HepG2 (cell line): ENCODE data around the gene STK36. TPM values are rescaled to one million over a fixed set of nuclear protein-coding genes. Genes with fewer than 3 reads are reported as not detected.
A peak's percentile ranks its signal among the peaks of the same experiment; 100 is the strongest.

Source experiments
- ATAC-seq: fragments of 200-7000 bp; cut with Tn5 transposase; 3 replicates; pipeline ENCODE4 v1.9.1; 2020; ENCODE audit warnings: mild to moderate bottlenecking, moderate library complexity
- BruUV-seq: library from RNA; stranded (reverse); fragments of 400-500 nt; replicated peaks from 2 replicates; lab custom pipeline; 2021; lab: Mats Ljungman, UMichigan
- CTCF ChIA-PET: fragments of 300-600 bp; formaldehyde crosslinking; extraction: SDS; loops from one replicate; lab custom pipeline; 2021; ENCODE audit warnings: low total read pairs, inconsistent platforms, low intra/inter-chr PET ratio; lab: Yijun Ruan, JAX
- POLR2A ChIA-PET: fragments of 350-600 bp; sonication (Branson Sonifier 250); formaldehyde crosslinking; loops from one replicate; lab custom pipeline; 2020; ENCODE audit warnings: antibody characterized with exemption, inconsistent platforms; lab: Yijun Ruan, JAX
- DNase-seq: peaks from one replicate; pipeline ENCODE4 v3.0.0-alpha.2; 2015; ENCODE audit warnings: low spot score
- FAIRE-seq: peaks from 3 replicates; lab custom pipeline; 2011; peaks lifted over from hg19 to GRCh38; lab: Jason Lieb, UNC
- H2AFZ ChIP-seq: one replicate; pipeline ENCODE4 v1.6.1; 2011; ENCODE audit warnings: low read length, inconsistent platforms
- H3K27ac ChIP-seq: fragments of 300-600 bp; 3 replicates; pipeline ENCODE4 v1.8.0; 2011; ENCODE audit warnings: mixed run types, mild to moderate bottlenecking, mixed read lengths, low read length, inconsistent platforms; ENCODE audit not compliant: insufficient read depth; ENCODE audit errors: extremely low read length
- H3K27me3 ChIP-seq, 2 experiments: fragments of 200-600 bp in 1 of 2; 2 replicates in 1 of 2; 3 replicates in 1 of 2; pipeline versions ENCODE4 v1.6.0 to v1.8.0; 2011; ENCODE audit warnings: low read length in 2 of 2, mild to moderate bottlenecking in 2 of 2, moderate library complexity in 2 of 2, inconsistent platforms in 1 of 2; ENCODE audit not compliant: insufficient read depth in 2 of 2, control insufficient read depth in 1 of 2
- H3K36me3 ChIP-seq, 2 experiments: fragments of 200-600 bp in 1 of 2; replicated peaks in 1 of 2; 2 replicates in 1 of 2; 3 replicates in 1 of 2; pipeline versions ENCODE4 v1.5.1 to v1.8.0; 2011; ENCODE audit warnings: low read length in 2 of 2, inconsistent platforms in 1 of 2; ENCODE audit not compliant: insufficient read depth in 2 of 2, control insufficient read depth in 1 of 2
- H3K4me1 ChIP-seq: 2 replicates; pipeline ENCODE4 v1.5.1; 2012; ENCODE audit warnings: low read length, inconsistent platforms; ENCODE audit not compliant: insufficient read depth
- H3K4me2 ChIP-seq: 2 replicates; pipeline ENCODE4 v1.6.0; 2011; ENCODE audit warnings: low read depth, low read length, inconsistent platforms
- H3K4me3 ChIP-seq, 3 experiments: fragments of 200-600 bp in 1 of 3; sonication (generic), shearing (Covaris generic) in 1 of 3; replicated peaks in 1 of 3; 2 replicates each; pipeline ENCODE4 v1.5.1; 2011 to 2016; ENCODE audit warnings: low read length in 3 of 3, inconsistent platforms in 2 of 3, low read depth in 2 of 3, mild to moderate bottlenecking in 2 of 3, control low read depth in 1 of 3, mixed read lengths in 1 of 3; ENCODE audit not compliant: insufficient read depth in 1 of 3
- H3K79me2 ChIP-seq: one replicate; pipeline ENCODE4 v1.6.1; 2011; ENCODE audit warnings: low read length, inconsistent platforms; ENCODE audit not compliant: insufficient read depth
- H3K9ac ChIP-seq: 2 replicates; pipeline ENCODE4 v1.6.0; 2011; ENCODE audit warnings: mild to moderate bottlenecking, low read depth, low read length, inconsistent platforms; ENCODE audit not compliant: insufficient read depth
- H3K9me3 ChIP-seq: 2 replicates; pipeline ENCODE4 v1.5.1; 2012; ENCODE audit warnings: mild to moderate bottlenecking, low read length
- H4K20me1 ChIP-seq: 2 replicates; pipeline ENCODE4 v1.6.0; 2011; ENCODE audit warnings: inconsistent platforms, mild to moderate bottlenecking, low read length, moderate library complexity; ENCODE audit not compliant: insufficient read depth
- CEBPB ChIP-seq: IDR thresholded peaks from 2 replicates; pipeline ENCODE4 v1.6.1; 2011; ENCODE audit warnings: low read depth, low read length, improper control_type of control experiment, borderline replicate concordance
- SMARCC2 ChIP-seq: fragments of 450-650 bp; IDR thresholded peaks from 2 replicates; pipeline ENCODE4 v1.6.1; 2017; ENCODE audit warnings: antibody characterized with exemption, mild to moderate bottlenecking
- ZNF770 ChIP-seq: sonication (generic); formaldehyde crosslinking; IDR thresholded peaks from 2 replicates; pipeline ENCODE4 v1.5.0; 2020; ENCODE audit warnings: mild to moderate bottlenecking, missing genetic modification reagents
- WGBS: methylation state at CpG from one replicate; pipeline ENCODE4 v1.1.6; 2017; ENCODE audit warnings: low lambda C conversion rate; 5-methylcytosine and 5-hydroxymethylcytosine counted together
- in situ Hi-C: cut with HindIII; loops from 2 replicates; pipeline ENCODE4 v1.10.0; 2017; ENCODE audit warnings: low pct_unique_long_range_greater_than_20kb; ENCODE audit not compliant: extremely low pct_ligation_motif_present
- intact Hi-C: fragments of 100-400 bp; cut with micrococcal nuclease; formaldehyde crosslinking; loops from one replicate; pipeline ENCODE4 v1.10.0; 2022; ENCODE audit not compliant: unreplicated experiment
- polyA plus RNA-seq, 8 experiments: library from polyadenylated mRNA; depleted of rRNA in 3 of 8; stranded (reverse) in 7 of 8; unstranded in 1 of 8; fragments of >200 nt; fragmentation: Illumina TruSeq in 4 of 8; extraction: Trizol in 4 of 8; gene quantifications; 2 replicates each; pipeline versions ENCODE4 v1.2.1 to v1.2.3, GENCODE V29; 2011 to 2016; ENCODE audit warnings: low read depth in 4 of 8, missing spikeins in 1 of 8, mixed read lengths in 1 of 8; ENCODE audit not compliant: insufficient read depth in 1 of 8
- total RNA-seq, 5 experiments: library from RNA; depleted of rRNA; stranded (reverse); fragments of >200 nt; fragmentation: Illumina TruSeq; extraction: Trizol; gene quantifications; 2 replicates each; pipeline ENCODE4 v1.2.3, GENCODE V29; 2016; ENCODE audit warnings: low read depth in 1 of 5

STK36 gene
- total and polyA plus RNA-seq, 2 of the 13 experiments (the other 11 are each of a cell fraction or from before 2014, with no cell fraction given) = 45.9 to 83.5 TPM

DNA sequence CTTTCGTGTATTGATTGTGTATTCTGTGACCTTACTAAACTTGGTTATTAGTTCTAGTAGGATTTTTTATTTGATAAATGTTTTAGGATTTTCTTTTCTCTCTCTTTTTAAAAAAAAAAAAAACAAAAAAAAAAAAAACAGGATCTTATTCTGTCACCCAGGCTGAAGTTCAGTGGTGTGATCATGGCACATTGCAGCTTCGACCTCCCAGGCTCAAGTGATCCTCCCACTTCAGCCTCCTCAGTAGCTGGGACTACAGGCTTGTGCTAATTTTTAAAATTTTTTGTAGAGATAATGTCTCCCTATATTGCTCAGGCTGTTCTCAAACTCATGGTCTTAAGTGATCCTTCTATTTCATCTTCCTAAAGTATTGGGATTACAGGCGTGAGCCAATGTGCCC lies 57.8 kb downstream of the STK36 start:
- CTCF ChIA-PET = interaction anchor here (6.7 kb wide), 1 partner anchor 119 kb away, joined by 241 read pairs; no protein-coding TSS in a partner anchor
- intact Hi-C loops = loop anchor here (5.0 kb wide), 1 partner anchor 78 kb away; no protein-coding TSS in a partner anchor
- Histone ChIP-seq H4K20me1 (no peaks in the 10 kb centered on the region), H3K79me2 (peaks cover 75% of the 10 kb centered on the region), H3K27ac (no peak overlapping the region), H3K4me3 (no peak overlapping the region), H3K4me1 (peaks cover 57% of the 10 kb centered on the region)
- no peak for DNase-seq
- TF ChIP-seq SMARCC2 = no peak
- TF ChIP-seq ZNF770 = peak; percentile 60; the same call in 1 of the 2 replicates
- TF ChIP-seq CEBPB = no peak
- TF ChIP-seq, all 625 proteins: peak for 1
- H3K27me3 ChIP-seq = no peaks in the 10 kb centered on the region
- no peak for FAIRE-seq
- peaks cover 27% of the 10 kb centered on the region for H3K9me3 ChIP-seq
- POLR2A ChIA-PET = interaction anchor here (5.3 to 5.8 kb wide), 3 partner anchors 17 to 52 kb away, joined by 47 to 104 read pairs (median 90); partner anchors contain the start of gene CYP27A1
- peaks cover 6 to 25% of the 10 kb centered on the region in 2 experiments; a peak in 4 of 5 replicates for H3K36me3 ChIP-seq
- no TSS peak for BruUV-seq
- no peak overlapping the region for H3K4me2 ChIP-seq
- H3K9ac ChIP-seq = no peak overlapping the region
- in situ Hi-C loops = loop anchor here (25.0 kb wide), 1 partner anchor 108 kb away; the partner anchor contains the start of gene PRKAG3
- H2AFZ ChIP-seq = no peak overlapping the region
- 95% methylated on average over 3 of the region's 3 CpGs for WGBS
- ATAC-seq = no peak
